HepG2 (cell line): ENCODE results near the gene HNRNPA0. TPM values are rescaled to one million over a fixed set of nuclear protein-coding genes. Genes with fewer than 3 reads are reported as not detected.

Experiments
- ATRX ChIP-seq: sonication (generic); formaldehyde crosslinking; IDR thresholded peaks from 2 replicates; pipeline ENCODE4 v1.4.0; 2020; ENCODE audit warnings: missing genetic modification reagents, borderline replicate concordance
- BORCS8-MEF2B ChIP-seq: sonication (generic); formaldehyde crosslinking; IDR thresholded peaks from 2 replicates; pipeline ENCODE4 v1.8.0; 2022; ENCODE audit warnings: mild to moderate bottlenecking, missing genetic modification reagents
- GABPA ChIP-seq, 2 experiments: IDR thresholded peaks; 2 replicates each; pipeline ENCODE4 v1.6.1; 2011 to 2016; ENCODE audit warnings: low read depth in 2 of 2, low read length in 1 of 2, missing biosample characterization in 1 of 2, missing genetic modification characterization in 1 of 2
- GTF2F1 ChIP-seq: fragments of 150-350 bp; IDR thresholded peaks from 2 replicates; pipeline ENCODE4 v1.6.1; 2014; ENCODE audit warnings: low read length
- HNRNPLL ChIP-seq: fragments of 200-400 bp; formaldehyde crosslinking; IDR thresholded peaks from 2 replicates; pipeline ENCODE4 v1.6.1; 2017; ENCODE audit warnings: mild to moderate bottlenecking, low read depth, low read length; ENCODE audit not compliant: poor library complexity, severe bottlenecking
- KAT2B ChIP-seq: fragments of 150-350 bp; IDR thresholded peaks from 2 replicates; pipeline ENCODE4 v1.6.1; 2014; ENCODE audit warnings: low read depth, low read length, borderline replicate concordance
- KDM2A ChIP-seq: sonication (generic); formaldehyde crosslinking; IDR thresholded peaks from 2 replicates; pipeline ENCODE4 v1.4.0; 2020; ENCODE audit warnings: low read depth, missing genetic modification reagents, borderline replicate concordance
- SMAD3 ChIP-seq: sonication (generic); formaldehyde crosslinking; IDR thresholded peaks from 2 replicates; pipeline ENCODE4 v1.4.0; 2020; ENCODE audit warnings: missing genetic modification reagents
- SSRP1 ChIP-seq: IDR thresholded peaks from 2 replicates; pipeline ENCODE4 v1.6.1; 2016; ENCODE audit warnings: control low read depth
- ZBTB14 ChIP-seq: sonication (generic); formaldehyde crosslinking; IDR thresholded peaks from 2 replicates; pipeline ENCODE4 v1.4.0; 2020; ENCODE audit warnings: missing genetic modification reagents
- ZBTB20 ChIP-seq: sonication (generic); formaldehyde crosslinking; IDR thresholded peaks from 2 replicates; pipeline ENCODE4 v1.8.1; 2023; ENCODE audit warnings: missing genetic modification reagents, low read depth, mild to moderate bottlenecking, borderline replicate concordance
- ZFYVE20 ChIP-seq: sonication (generic); formaldehyde crosslinking; IDR thresholded peaks from 2 replicates; pipeline ENCODE4 v1.8.0; 2023; ENCODE audit warnings: low read depth, mild to moderate bottlenecking, moderate library complexity, missing genetic modification reagents, borderline replicate concordance
- ZNF121 ChIP-seq: sonication (generic); formaldehyde crosslinking; IDR thresholded peaks from 2 replicates; pipeline ENCODE4 v1.5.0; 2020; ENCODE audit warnings: mild to moderate bottlenecking, missing genetic modification reagents
- ZNF33B ChIP-seq: sonication (generic); formaldehyde crosslinking; IDR thresholded peaks from 2 replicates; pipeline ENCODE4 v1.5.1; 2020; ENCODE audit warnings: mild to moderate bottlenecking, missing genetic modification reagents
- ZNF557 ChIP-seq: sonication (generic); formaldehyde crosslinking; IDR thresholded peaks from 2 replicates; pipeline ENCODE4 v1.4.0; 2020; ENCODE audit warnings: missing genetic modification reagents
- ZNF567 ChIP-seq: sonication (generic); formaldehyde crosslinking; IDR thresholded peaks from 2 replicates; pipeline ENCODE4 v1.8.1; 2023; ENCODE audit warnings: mild to moderate bottlenecking, missing genetic modification reagents, borderline replicate concordance
- ZNF572 ChIP-seq: sonication (generic); formaldehyde crosslinking; IDR thresholded peaks from 2 replicates; pipeline ENCODE4 v1.5.1; 2020; ENCODE audit warnings: mild to moderate bottlenecking, missing genetic modification reagents
- ZNF670 ChIP-seq: sonication (generic); formaldehyde crosslinking; IDR thresholded peaks from 2 replicates; pipeline ENCODE4 v1.8.0; 2022; ENCODE audit warnings: mild to moderate bottlenecking, missing genetic modification reagents, borderline replicate concordance
- ZNF713 ChIP-seq: sonication (generic); formaldehyde crosslinking; IDR thresholded peaks from 2 replicates; pipeline ENCODE4 v1.4.0; 2020; ENCODE audit warnings: mild to moderate bottlenecking, missing genetic modification reagents
- ZNF782 ChIP-seq: sonication (generic); formaldehyde crosslinking; IDR thresholded peaks from 2 replicates; pipeline ENCODE4 v1.4.0; 2020; ENCODE audit warnings: missing genetic modification reagents, mild to moderate bottlenecking, borderline replicate concordance
- ZNF792 ChIP-seq: IDR thresholded peaks from 2 replicates; pipeline ENCODE4 v1.6.1; 2016
- polyA plus RNA-seq, 8 experiments: library from polyadenylated mRNA; depleted of rRNA in 3 of 8; stranded (reverse) in 7 of 8; unstranded in 1 of 8; fragments of >200 nt; fragmentation: Illumina TruSeq in 4 of 8; extraction: Trizol in 4 of 8; gene quantifications; 2 replicates each; pipeline versions ENCODE4 v1.2.1 to v1.2.3, GENCODE V29; 2011 to 2016; ENCODE audit warnings: low read depth in 4 of 8, missing spikeins in 1 of 8, mixed read lengths in 1 of 8; ENCODE audit not compliant: insufficient read depth in 1 of 8
- total RNA-seq, 5 experiments: library from RNA; depleted of rRNA; stranded (reverse); fragments of >200 nt; fragmentation: Illumina TruSeq; extraction: Trizol; gene quantifications; 2 replicates each; pipeline ENCODE4 v1.2.3, GENCODE V29; 2016; ENCODE audit warnings: low read depth in 1 of 5
- TF ChIP-seq, protein P1 (sequence below), 2 experiments: sonication (generic) in 1 of 2; formaldehyde crosslinking in 1 of 2; IDR thresholded peaks; 2 replicates each; pipeline versions ENCODE4 v1.4.0 to v1.6.1; 2016 to 2020; ENCODE audit warnings: borderline replicate concordance in 1 of 2, low read depth in 1 of 2, mild to moderate bottlenecking in 1 of 2, missing genetic modification reagents in 1 of 2
- TF ChIP-seq, protein P2 (sequence below): sonication (generic); formaldehyde crosslinking; IDR thresholded peaks from 2 replicates; pipeline ENCODE4 v1.8.1; 2023; ENCODE audit warnings: mild to moderate bottlenecking, inconsistent platforms, moderate library complexity, missing genetic modification reagents, borderline replicate concordance

The HNRNPA0 gene
- total and polyA plus RNA-seq, 2 of the 13 experiments (the other 11 are each of a cell fraction or from before 2014, with no cell fraction given) = 9.0 to 12.9 TPM

DNA sequence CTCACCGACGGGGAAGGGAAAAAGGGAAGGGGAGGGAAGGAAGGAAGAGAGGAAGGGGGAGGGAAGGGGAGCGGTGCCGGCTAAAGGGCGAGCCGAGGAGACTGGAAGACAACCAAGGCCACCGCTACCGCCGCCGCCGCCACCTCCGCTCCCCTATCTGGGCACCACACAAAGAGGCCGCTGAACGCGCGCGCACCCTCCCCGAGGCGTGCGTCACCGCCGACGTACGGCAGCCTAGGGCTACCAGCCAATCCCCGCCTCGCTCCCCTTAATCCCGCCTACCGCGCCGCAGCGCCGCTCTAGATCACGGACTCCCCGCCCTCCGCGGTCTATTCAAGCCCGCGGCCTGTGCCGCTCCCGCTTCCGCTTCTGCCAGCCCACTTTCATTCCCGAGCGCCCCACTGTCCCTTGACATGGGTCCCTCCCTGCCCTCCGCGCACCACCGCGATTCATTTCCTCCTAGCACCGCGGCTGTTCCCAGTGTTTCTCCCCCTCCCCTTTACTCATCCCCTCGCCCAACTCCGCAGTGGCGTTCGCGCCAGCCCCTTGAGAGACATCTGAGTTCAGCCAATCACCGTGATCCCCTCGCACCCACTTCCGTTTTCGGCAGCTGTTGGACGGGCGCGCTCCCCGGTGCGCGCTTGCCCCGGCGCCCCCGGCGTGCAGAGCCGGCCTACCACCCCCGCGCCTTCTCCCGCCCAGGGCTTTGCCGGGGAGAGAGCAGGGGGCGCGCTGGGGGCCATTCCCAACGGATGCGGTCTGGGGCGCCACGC lies at the start of gene HNRNPA0 (continued):
- TF ChIP-seq, protein P1, sequence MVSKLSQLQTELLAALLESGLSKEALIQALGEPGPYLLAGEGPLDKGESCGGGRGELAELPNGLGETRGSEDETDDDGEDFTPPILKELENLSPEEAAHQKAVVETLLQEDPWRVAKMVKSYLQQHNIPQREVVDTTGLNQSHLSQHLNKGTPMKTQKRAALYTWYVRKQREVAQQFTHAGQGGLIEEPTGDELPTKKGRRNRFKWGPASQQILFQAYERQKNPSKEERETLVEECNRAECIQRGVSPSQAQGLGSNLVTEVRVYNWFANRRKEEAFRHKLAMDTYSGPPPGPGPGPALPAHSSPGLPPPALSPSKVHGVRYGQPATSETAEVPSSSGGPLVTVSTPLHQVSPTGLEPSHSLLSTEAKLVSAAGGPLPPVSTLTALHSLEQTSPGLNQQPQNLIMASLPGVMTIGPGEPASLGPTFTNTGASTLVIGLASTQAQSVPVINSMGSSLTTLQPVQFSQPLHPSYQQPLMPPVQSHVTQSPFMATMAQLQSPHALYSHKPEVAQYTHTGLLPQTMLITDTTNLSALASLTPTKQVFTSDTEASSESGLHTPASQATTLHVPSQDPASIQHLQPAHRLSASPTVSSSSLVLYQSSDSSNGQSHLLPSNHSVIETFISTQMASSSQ (IDR thresholded peaks at IDR 0.05; ENCODE audit: low read depth) = no peak
- TF ChIP-seq, protein P1 (CRISPR knock-in tag; IDR thresholded peaks at IDR 0.05; ENCODE audit: borderline replicate concordance) = peak; percentile 75; the same call in 1 of the 2 replicates
- peak; percentile 94 for TF ChIP-seq ZNF670 (CRISPR knock-in tag)
- peak; percentile 43; the same call in 1 of the 2 replicates for TF ChIP-seq ZBTB20 (CRISPR knock-in tag)
- TF ChIP-seq SMAD3 = peak; percentile 76
- no peak for TF ChIP-seq ZNF567
- no peak for TF ChIP-seq ATRX
- 0 out of 2 replicates have a peak, but pooled peaks have one; percentile 28 for TF ChIP-seq ZNF121 (CRISPR knock-in tag)
- TF ChIP-seq ZNF557 (CRISPR knock-in tag) = no peak
- TF ChIP-seq KAT2B = no peak
- peak; percentile 90 for TF ChIP-seq ZNF33B (CRISPR knock-in tag)
- TF ChIP-seq ZBTB14 (CRISPR knock-in tag) = peak; percentile 95
- TF ChIP-seq KDM2A = peak; percentile 65
- no peak; the same call in none of the 2 replicates for TF ChIP-seq ZFYVE20 (CRISPR knock-in tag)
- peak; percentile 85 for TF ChIP-seq HNRNPLL
- TF ChIP-seq GTF2F1 = no peak
- TF ChIP-seq ZNF792 (CRISPR knock-in tag) = peak; percentile 14; the same call in 1 of the 2 replicates
- peak; percentile 77 for TF ChIP-seq GABPA (IDR thresholded peaks at IDR 0.05; ENCODE audit: low read depth, low read length)
- TF ChIP-seq GABPA (CRISPR knock-in tag; IDR thresholded peaks at IDR 0.05; ENCODE audit: low read depth) = peak; percentile 89
- no peak for TF ChIP-seq ZNF572 (CRISPR knock-in tag)
- TF ChIP-seq ZNF713 (CRISPR knock-in tag) = no peak
- TF ChIP-seq, protein P2, sequence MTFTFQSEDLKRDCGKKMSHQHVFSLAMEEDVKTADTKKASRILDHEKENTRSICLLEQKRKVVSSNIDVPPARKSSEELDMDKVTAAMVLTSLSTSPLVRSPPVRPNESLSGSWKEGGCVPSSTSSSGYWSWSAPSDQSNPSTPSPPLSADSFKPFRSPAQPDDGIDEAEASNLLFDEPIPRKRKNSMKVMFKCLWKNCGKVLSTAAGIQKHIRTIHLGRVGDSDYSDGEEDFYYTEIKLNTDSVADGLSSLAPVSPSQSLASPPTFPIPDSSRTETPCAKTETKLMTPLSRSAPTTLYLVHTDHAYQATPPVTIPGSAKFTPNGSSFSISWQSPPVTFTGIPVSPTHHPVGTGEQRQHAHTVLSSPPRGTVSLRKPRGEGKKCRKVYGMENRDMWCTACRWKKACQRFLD (CRISPR knock-in tag) = no peak
- peak; percentile 87; the same call in 1 of the 2 replicates for TF ChIP-seq ZNF782 (CRISPR knock-in tag)
- peak; percentile 77 for TF ChIP-seq BORCS8-MEF2B (CRISPR knock-in tag)
- TF ChIP-seq SSRP1 = no peak
